Esophagus (tissue), 2 donors: ENCODE data around the gene TMEM272. TPM values are rescaled to one million over a fixed set of nuclear protein-coding genes. Genes with fewer than 3 reads are reported as not detected.

ENCODE experiments used
- H3K27ac ChIP-seq, 2 donors: one replicate each; pipeline ENCODE4 v1.5.1; 2013; ENCODE audit warnings: low read depth in 2 of 2, mild to moderate bottlenecking in 2 of 2, inconsistent platforms in 1 of 2, low read length in 1 of 2, moderate library complexity in 1 of 2
- H3K27me3 ChIP-seq, 2 donors: one replicate each; pipeline ENCODE4 v1.6.1; 2013; ENCODE audit warnings: low read length in 2 of 2, control low read depth in 1 of 2, mild to moderate bottlenecking in 1 of 2; ENCODE audit not compliant: insufficient read depth in 2 of 2, control insufficient read depth in 1 of 2
- H3K36me3 ChIP-seq, 2 donors: one replicate each; pipeline ENCODE4 v1.6.1; 2013; ENCODE audit warnings: low read length in 1 of 2; ENCODE audit not compliant: control insufficient read depth in 2 of 2, insufficient read depth in 2 of 2
- H3K4me1 ChIP-seq, 2 donors: one replicate each; pipeline ENCODE4 v1.6.1; 2013; ENCODE audit warnings: low read length in 1 of 2; ENCODE audit not compliant: control insufficient read depth in 2 of 2, insufficient read depth in 2 of 2
- H3K4me3 ChIP-seq, 2 donors: one replicate each; pipeline ENCODE4 v1.5.1; 2013; ENCODE audit warnings: low read length in 2 of 2, mild to moderate bottlenecking in 2 of 2, low read depth in 1 of 2, moderate library complexity in 1 of 2
- H3K9me3 ChIP-seq, 2 donors: one replicate each; pipeline ENCODE4 v1.6.1; 2013; ENCODE audit warnings: mild to moderate bottlenecking in 2 of 2, low read depth in 1 of 2, low read length in 1 of 2, moderate library complexity in 1 of 2; ENCODE audit not compliant: control insufficient read depth in 2 of 2, insufficient read depth in 1 of 2
- WGBS, 2 donors: extraction: QIAGEN DNeasy Blood & Tissue Kit; methylation state at CpG; one replicate each; pipeline ENCODE4 v1.1.7; 2013; 5-methylcytosine and 5-hydroxymethylcytosine counted together
- polyA plus RNA-seq, 2 donors: library from polyadenylated mRNA; stranded (reverse); fragments of 200-250 nt; gene quantifications; one replicate each; pipeline ENCODE4 v1.2.3, GENCODE V29; 2013
- donor health status: healthy with polysubstance abuse.
- donor health status: Bipolar disorder and iron deficiency.

Gene TMEM272
- polyA plus RNA-seq, 2 donors = not detected

- Histone ChIP-seq H3K27me3 (no peaks in the 10 kb centered on the region), H3K27ac (peak overlapping the region; percentile 31 to 77), H3K36me3 (no peaks in the 10 kb centered on the region), H3K4me3 (no peak overlapping the region), H3K4me1 (peaks cover 0 to 8% of the 10 kb centered on the region in 2 donors), H3K9me3 (no peaks in the 10 kb centered on the region)
- WGBS, 2 donors = 60 to 62% methylated on average over 6 of the region's 6 CpGs
Observed at GRCh38 chr13:51793570-51794271, 51.3 kb downstream of the TMEM272 start.

GRCh38 chr13:51786425-51787265 lies 58.3 kb downstream of the TMEM272 start:
- H3K27me3 ChIP-seq = no peaks in the 10 kb centered on the region
- 67 to 76% methylated on average over 10 of the region's 10 CpGs for WGBS, 2 donors
- H3K27ac ChIP-seq = peak overlapping the region in 1 of 2 donors; percentile 48
- no peaks in the 10 kb centered on the region for H3K36me3 ChIP-seq
- H3K4me3 ChIP-seq = no peak overlapping the region
- no peaks in the 10 kb centered on the region for H3K4me1 ChIP-seq
- H3K9me3 ChIP-seq = no peaks in the 10 kb centered on the region

GRCh38 chr13:51785712-51786424 lies 59.1 kb downstream of the TMEM272 start:
- H3K36me3 ChIP-seq = no peaks in the 10 kb centered on the region
- peaks cover 0 to 3% of the 10 kb centered on the region in 2 donors for H3K4me1 ChIP-seq
- no peak overlapping the region for H3K4me3 ChIP-seq
- H3K27ac ChIP-seq = peak overlapping the region in 1 of 2 donors; percentile 48
- no peaks in the 10 kb centered on the region for H3K27me3 ChIP-seq
- no peaks in the 10 kb centered on the region for H3K9me3 ChIP-seq
- WGBS, 2 donors = 46 to 64% methylated on average over 12 of the region's 12 CpGs

GRCh38 chr13:51784097-51784496 lies 60.9 kb downstream of the TMEM272 start:
- 100% methylated on average over 1 of the region's 1 CpG for WGBS, 2 donors
- H3K36me3 ChIP-seq = no peaks in the 10 kb centered on the region
- no peak overlapping the region for H3K27ac ChIP-seq
- no peaks in the 10 kb centered on the region for H3K9me3 ChIP-seq
- no peak overlapping the region for H3K4me3 ChIP-seq
- H3K27me3 ChIP-seq = no peaks in the 10 kb centered on the region
- peaks cover 0 to 3% of the 10 kb centered on the region in 2 donors for H3K4me1 ChIP-seq

DNA sequence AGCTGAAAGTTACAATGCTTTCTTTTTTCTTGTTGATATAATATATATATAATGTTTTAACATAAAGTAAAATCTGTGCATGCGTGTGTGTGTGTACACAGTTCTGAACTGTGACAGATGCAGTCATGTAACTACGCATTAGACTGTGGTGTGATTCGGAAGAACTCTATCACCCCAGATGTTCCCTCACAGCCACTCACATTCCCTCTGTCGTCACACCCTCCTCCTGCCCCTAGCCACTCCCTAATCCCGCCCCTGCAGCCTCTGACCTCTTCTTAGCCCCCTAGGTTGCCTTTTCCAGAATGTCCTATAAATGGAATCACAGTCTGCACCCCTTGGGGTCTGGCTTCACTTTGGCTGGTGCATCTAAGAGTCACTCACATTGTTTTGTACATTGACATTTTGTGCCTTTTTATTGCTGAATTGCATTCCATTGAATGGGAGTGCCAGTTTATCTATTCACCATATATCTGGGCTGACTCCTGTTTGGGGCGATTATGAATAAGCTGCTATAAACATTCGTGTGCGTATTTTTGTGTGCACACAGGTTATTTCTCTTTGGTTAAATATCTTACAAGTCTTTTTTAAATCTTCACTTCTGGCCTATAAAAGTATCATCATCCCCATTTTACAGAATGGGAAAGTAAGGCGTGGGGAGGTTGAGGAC lies 61.4 kb downstream of the TMEM272 start:
- H3K4me3 ChIP-seq = no peak overlapping the region
- no peaks in the 10 kb centered on the region for H3K36me3 ChIP-seq
- peaks cover 0 to 3% of the 10 kb centered on the region in 2 donors for H3K4me1 ChIP-seq
- H3K27ac ChIP-seq = no peak overlapping the region
- no peaks in the 10 kb centered on the region for H3K9me3 ChIP-seq
- WGBS, 2 donors = 79 to 93% methylated on average over 9 of the region's 9 CpGs
- H3K27me3 ChIP-seq = no peaks in the 10 kb centered on the region

- H3K36me3 ChIP-seq = no peaks in the 10 kb centered on the region
- no peak overlapping the region for H3K27ac ChIP-seq
- WGBS, 2 donors = 71 to 84% methylated on average over 15 of the region's 15 CpGs
- H3K9me3 ChIP-seq = no peaks in the 10 kb centered on the region
- peaks cover 0 to 3% of the 10 kb centered on the region in 2 donors for H3K4me1 ChIP-seq
- H3K4me3 ChIP-seq = no peak overlapping the region
- H3K27me3 ChIP-seq = no peaks in the 10 kb centered on the region
Observed at GRCh38 chr13:51782026-51782710, 62.8 kb downstream of the TMEM272 start.

DNA sequence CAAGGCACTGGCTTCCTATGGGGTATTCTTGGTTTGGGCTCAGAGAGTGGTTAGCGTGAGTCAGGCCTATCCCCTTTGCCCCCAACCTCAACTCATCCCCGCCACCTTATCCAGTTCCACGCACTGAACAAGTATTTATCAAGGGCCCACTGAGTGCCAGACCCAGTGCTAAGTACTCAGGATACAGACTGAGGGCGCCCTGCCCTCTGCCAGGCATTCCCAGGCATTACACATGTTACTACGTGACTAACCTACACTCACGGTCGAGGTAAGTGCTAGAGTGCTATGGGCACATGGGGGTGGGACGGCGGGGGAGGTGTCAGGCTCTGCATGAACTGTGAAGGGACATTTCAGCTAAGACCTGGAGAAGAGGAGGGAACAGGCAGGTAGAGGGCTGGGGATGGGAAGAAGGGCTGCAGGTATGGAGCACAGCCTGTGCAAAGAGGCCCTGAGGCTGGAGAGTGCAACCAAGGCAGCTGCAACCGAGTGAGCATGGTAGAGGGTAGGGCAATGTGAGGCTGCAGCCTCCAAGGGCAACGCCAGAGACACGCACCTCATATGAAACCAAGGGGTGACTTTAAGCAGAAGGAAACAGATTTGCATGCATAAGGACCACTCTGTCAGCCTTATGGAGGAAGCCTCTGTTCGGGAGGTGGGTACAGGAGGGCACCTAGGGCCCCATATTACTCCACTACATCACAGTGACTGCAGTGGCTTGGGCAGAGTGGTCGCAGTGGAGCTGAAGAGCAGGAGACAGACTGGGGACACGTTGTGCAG lies 63.5 kb downstream of the TMEM272 start:
- WGBS, 2 donors = 72 to 74% methylated on average over 15 of the region's 15 CpGs
- Histone ChIP-seq H3K9me3 (no peaks in the 10 kb centered on the region), H3K4me3 (no peak overlapping the region), H3K36me3 (no peaks in the 10 kb centered on the region), H3K27ac (no peak overlapping the region), H3K4me1 (peaks cover 0 to 3% of the 10 kb centered on the region in 2 donors), H3K27me3 (no peaks in the 10 kb centered on the region)

- no peaks in the 10 kb centered on the region for H3K9me3 ChIP-seq
- WGBS, 2 donors = 69 to 79% methylated on average over 3 of the region's 3 CpGs
Observed at GRCh38 chr13:51780099-51780498, 64.9 kb downstream of the TMEM272 start.

More at GRCh38 chr13:51780099-51780498, 64.9 kb downstream of the TMEM272 start:
- Histone ChIP-seq H3K4me1 (peaks cover 0 to 3% of the 10 kb centered on the region in 2 donors), H3K27ac (no peak overlapping the region), H3K4me3 (no peak overlapping the region), H3K27me3 (no peaks in the 10 kb centered on the region), H3K36me3 (no peaks in the 10 kb centered on the region)
